Hepatocyte (in vitro differentiated cells): Measurements from ENCODE around the gene SFXN1.

Experiments used
- CTCF ChIP-seq: fragments of 200-600 bp; sonication (generic); IDR thresholded peaks from 2 replicates; pipeline ENCODE4 v1.5.1; 2016; ENCODE audit warnings: antibody characterized with exemption, mild to moderate bottlenecking; ENCODE audit not compliant: poor library complexity
- EZH2 ChIP-seq: fragments of 200-600 bp; sonication (generic); IDR thresholded peaks from 2 replicates; pipeline ENCODE4 v1.6.1; 2016; ENCODE audit warnings: antibody characterized with exemption, mild to moderate bottlenecking, borderline replicate concordance

GRCh38 chr5:175489693-175490443, 11.5 kb downstream of the SFXN1 start:
- no peak for TF ChIP-seq CTCF
- no peak for TF ChIP-seq EZH2
